Mesenteric fat pad (tissue), 1 donor: ENCODE results near the gene ZDHHC4. TPM values are rescaled to one million over a fixed set of nuclear protein-coding genes. Genes with fewer than 3 reads are reported as not detected.

ENCODE experiments used
- DNase-seq: peaks from one replicate; pipeline ENCODE4 v3.0.0-alpha.2; 2020; ENCODE audit warnings: low spot score
- long read RNA-seq: library from polyadenylated mRNA; unstranded; transcript quantifications from one replicate; pipeline ENCODE4 v2.0.0, GENCODE V29; 2020
- total RNA-seq: library from RNA; stranded (reverse); fragmentation: NEBNext Ultra II Directional; extraction: Animal tissue kit (Norgen Biotek cat#: 25700); gene quantifications from one replicate; pipeline ENCODE4 v1.2.1, GENCODE V29; 2021
- donor health status: DM: yes; HTN: yes; CAD: no.

ZDHHC4 gene
- total RNA-seq, result 53.9 TPM
- long read RNA-seq, transcript ZDHHC4-203 (9 exons, 1,461 nt), result minor isoform, 28 of 129 reads
- long read RNA-seq, transcript ZDHHC4-201 (8 exons, 1,259 nt), result major isoform, 38 of 129 reads
- long read RNA-seq, transcript ZDHHC4-202 (8 exons, 1,942 nt), result minor isoform, 9 of 129 reads
- long read RNA-seq, transcript ZDHHC4-205 (8 exons, 1,552 nt), result minor isoform, 29 of 129 reads
- long read RNA-seq, partial matches to known transcripts, result 5 of 129 reads
- long read RNA-seq, other reads (novel, unspliced or antisense), result 7 of 129 reads

DNA sequence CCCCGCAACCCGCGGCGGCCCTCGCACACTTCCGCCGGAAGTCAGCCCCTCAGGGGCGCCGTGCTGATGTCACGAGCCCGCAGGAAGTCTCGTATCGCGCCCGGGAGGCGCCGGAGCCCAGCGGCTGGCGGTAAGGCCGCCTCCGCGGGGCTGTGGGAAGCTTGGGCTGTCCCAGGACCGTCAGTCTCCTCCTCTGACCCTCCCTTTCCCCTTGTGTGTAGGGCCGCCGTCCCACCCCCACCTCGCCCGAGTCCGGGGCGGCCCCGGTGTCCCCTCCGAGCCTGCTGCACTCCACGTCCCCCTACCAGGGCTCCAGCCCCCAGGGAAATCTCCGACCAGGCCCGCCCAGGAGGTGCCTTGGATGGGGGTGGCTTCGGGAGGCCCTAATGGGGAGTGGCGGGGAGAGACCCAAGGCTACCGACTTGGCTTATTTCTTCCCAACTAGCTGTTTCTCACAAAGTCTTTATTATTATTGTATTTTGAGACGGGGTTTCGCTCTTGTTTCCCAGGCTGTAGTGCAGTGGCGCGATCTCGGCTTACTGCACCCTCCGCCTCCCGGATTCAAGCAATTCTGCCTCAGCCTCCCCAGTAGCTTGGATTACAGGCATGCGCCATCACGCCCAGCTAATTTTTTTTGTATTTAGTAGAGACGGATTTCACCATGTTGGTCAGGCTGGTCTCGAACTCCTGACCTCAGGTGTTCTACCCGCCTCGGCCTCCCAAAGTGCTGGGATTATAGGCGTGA is at the start of gene ZDHHC4:
Gene ZDHHC4 (plus strand): TSS at position 86 of the 745 bp plus-strand sequence. CDS start 3,108 bp downstream, outside the sequence.
- peak; percentile 97 for DNase-seq

DNA sequence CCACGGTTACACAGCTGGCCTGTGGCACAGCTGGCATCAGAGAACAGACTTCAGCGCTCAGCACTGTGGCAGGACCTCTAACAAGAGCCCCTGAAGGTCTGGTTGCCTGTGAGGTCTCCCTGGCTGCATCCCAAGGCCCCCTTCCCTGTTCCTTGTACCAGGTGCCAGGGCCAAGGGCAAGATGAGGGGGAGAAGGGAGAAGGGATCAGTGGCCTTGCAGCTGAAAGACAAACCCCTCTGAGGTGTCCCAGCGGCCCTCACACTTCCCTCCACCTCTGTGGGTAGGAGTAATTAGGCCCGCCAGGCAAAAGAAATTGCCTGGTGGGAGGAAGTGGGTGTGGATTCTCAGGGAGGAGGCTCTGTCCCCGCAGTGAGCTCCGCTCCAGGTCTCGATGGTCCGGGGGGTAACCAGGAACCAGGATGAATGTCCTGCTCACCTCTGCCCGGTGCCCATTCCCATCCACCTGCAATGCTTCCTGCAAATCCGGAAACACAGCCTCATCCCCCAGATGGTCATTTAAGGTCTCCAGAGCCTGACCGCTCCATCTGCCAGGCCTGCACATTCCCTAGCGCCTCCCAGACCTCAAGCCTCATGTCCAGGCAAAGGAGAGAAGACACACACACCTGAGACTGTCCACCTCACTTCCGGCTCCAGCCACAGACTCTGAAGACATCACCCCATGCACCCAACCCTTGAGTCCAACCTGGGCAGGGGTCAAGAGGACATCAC is 48.7 kb upstream of the ZDHHC4 start:
- no peak for DNase-seq

GRCh38 chr7:6529643-6530042 is 47.6 kb upstream of the ZDHHC4 start:
- no peak for DNase-seq

- no peak for DNase-seq
These were observed 46.4 kb upstream of the ZDHHC4 start for GRCh38 chr7:6530626-6531491.

GRCh38 chr7:6531492-6532279 is 45.6 kb upstream of the ZDHHC4 start:
- DNase-seq, result no peak

GRCh38 chr7:6532516-6532915 is 44.7 kb upstream of the ZDHHC4 start:
- DNase-seq, result no peak

DNA sequence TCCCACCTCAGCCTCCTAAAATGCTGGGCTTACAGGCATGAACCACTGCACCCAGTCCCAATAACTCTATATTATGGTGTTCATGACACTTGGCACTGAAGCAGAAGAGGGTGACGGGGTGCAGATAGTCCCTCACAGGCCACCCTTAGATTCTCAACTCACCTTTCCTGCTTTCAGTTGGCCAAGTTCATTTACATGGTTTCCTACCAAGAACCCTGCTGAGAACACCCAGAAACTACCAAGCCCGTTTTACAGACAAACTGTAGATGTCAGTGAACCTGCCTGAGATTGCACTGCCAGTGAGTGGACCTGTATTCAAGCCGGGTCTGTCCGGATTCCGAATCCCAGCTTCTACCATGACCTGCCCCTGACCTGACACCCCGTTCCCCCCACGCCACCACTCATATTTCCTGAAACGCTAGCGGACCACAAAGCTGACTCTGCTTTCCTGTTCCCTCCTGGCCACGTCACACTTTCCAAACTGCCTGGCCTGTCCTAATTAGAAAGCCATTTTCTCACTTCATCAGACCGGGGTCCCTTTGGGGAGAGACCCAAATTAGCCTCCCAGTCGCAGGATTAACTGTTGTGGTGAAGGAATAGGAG is 43.3 kb upstream of the ZDHHC4 start:
- no peak for DNase-seq

GRCh38 chr7:6536262-6537260 is 40.7 kb upstream of the ZDHHC4 start:
- no peak for DNase-seq

- DNase-seq, result no peak
These were observed 34.9 kb upstream of the ZDHHC4 start for GRCh38 chr7:6542368-6542767.

DNA sequence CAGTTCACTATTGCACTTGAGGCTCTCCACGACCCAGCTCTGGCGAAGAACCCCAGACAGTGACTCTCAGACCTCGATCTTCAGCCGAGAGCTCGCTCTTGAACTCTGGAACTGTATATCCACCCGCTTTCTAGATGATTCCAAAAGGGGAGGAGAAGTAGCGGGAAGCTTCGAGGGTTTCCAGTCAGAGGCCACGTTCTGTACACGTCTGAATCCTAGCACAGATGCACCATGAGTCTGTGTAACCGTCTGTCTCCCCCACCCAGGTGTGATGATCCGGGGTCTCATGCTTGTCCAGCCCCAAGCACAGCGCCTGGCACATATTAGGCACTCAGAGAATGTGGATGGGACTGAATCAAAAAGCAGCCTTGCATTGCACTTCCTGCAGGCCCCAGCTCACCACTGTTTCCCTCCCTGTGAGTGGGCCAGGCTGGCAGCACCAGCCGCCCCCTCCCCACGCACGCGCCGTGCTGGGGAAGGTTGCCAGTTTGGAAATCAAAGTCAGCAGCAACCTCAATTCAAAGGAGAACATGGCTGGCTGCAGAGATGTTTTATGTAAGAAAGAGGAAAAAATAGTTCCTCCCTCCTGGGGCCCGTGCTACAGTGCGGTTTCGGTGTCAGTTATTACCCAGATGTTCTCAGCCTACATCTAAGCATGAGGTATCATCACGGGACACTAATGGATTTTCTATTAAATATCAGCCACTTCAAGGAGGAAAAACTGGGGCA is 31.7 kb upstream of the ZDHHC4 start:
- DNase-seq, result no peak

DNA sequence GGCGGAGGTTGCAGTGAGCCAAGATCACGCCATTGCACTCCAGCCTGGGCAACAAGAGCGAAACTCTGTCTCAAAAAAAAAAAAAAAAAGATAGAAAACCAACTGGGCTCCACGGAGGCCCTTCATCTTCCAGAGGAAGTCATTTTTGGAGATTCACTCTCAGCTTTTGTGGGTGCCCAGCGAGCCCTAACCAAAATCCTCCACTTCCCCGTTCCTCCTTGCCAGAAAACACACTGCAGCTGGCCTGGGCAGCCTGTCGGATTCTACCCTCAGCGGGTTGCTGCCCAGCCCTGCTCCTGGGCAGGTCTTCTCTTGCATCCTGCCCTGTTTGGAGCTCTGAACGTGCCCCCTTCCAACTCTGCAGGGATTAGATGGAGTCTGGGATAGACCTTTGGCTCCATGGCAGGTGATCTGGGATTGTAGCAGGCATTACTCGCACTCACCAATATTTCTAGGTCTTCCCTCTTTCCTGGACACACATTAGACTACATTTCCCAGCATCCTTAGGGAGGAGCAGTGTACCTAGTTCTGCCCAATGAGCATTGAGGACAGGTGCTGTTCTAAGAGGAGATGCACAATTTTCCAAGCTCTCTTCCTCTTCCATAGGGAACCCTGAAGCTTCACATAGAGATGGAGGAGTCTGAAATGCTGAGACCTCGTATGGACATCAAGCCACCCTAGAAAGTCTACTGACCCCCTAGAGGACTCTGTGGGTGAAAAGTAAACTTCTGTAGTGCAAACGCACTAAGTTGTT is 30.6 kb upstream of the ZDHHC4 start:
- no peak for DNase-seq

- no peak for DNase-seq
These were observed 29.9 kb upstream of the ZDHHC4 start for GRCh38 chr7:6547400-6547799.

DNA sequence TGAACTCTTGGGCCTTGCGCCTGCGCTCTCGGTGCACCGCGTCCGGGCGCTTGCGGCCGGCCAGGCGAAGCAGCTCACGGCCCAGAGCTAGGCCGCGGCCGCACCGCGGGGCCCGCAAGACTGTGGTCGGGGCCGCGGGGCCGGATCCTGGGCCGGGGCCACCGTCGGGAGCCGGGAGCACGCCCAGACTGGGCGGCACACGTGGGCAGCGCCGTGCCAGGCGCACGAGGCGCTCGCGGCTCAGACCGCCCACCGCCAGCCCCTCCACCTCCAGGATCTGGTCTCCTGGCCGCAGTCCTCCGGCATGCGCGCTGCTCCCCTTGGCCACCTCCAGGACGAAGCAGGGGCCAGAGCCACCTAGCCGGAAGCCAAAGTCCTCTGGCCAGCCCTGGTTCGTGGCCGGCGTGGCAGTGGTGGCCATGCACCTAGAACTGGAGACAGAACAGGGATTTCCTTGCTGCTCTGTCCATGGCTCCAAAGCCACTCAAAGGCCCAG is 26.2 kb upstream of the ZDHHC4 start, which contains the start of gene GRID2IP:
Gene GRID2IP (minus strand): TSS at position 446 of the 496 bp plus-strand sequence. CDS start 25 bp downstream, at position 421.
- DNase-seq, result no peak

GRCh38 chr7:6553448-6554044 is 23.7 kb upstream of the ZDHHC4 start:
- no peak for DNase-seq

DNA sequence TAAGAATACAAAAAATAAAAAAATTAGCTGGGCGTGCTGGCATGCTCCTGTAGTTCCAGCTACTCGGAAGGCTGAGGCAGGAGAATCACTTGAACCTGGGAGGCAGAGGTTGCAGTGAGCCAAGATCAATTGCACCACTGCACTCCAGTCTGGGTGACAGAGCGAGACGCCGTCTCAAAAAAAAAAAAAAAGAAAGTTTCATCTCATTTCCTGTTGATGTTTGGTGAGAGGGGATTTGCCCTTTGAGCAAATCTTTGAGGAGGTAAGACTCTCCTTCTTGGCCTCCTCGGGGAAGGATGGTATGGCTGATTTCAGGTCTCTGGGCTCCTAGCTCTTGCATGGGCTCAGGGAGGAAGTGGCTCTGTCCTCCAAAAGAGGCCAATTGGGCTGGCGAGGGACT is 22.4 kb upstream of the ZDHHC4 start:
- DNase-seq, result no peak

DNA sequence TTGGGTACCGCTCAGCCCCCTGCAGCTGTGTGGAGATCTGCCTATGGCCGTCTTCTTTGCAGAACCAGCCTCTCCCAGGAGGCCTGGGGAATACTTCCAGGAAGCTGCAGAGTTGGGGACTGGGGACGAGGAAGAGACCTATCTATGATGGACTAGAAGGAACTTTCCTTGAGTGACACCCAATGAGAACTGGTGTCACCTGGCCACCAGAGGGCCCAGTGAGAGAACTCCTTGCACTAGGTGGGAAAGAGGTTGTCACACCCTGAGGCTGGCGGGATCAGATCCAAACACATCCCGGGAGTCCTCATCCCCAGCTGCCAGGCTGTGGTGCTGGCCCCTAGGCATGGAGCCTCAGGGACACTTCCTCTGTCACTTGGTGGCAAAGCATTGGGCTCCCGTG is 21.1 kb upstream of the ZDHHC4 start:
- DNase-seq, result no peak
